ENCODE results near the gene PPM1D.
"Not testable (repeated sequence)": the region's sequence is repeated elsewhere in the genome, so short reads cannot be mapped to it uniquely, and the experiment has no call there.

PPM1D gene

GRCh38 chr17:60622961-60623360 is 23.0 kb downstream of the PPM1D start:
- no peak for DNase-seq

- DNase-seq, result no peak
These were observed 23.4 kb downstream of the PPM1D start for GRCh38 chr17:60623415-60623814.

- DNase-seq, result no peak
These were observed 27.1 kb downstream of the PPM1D start for GRCh38 chr17:60627124-60627523.

DNA sequence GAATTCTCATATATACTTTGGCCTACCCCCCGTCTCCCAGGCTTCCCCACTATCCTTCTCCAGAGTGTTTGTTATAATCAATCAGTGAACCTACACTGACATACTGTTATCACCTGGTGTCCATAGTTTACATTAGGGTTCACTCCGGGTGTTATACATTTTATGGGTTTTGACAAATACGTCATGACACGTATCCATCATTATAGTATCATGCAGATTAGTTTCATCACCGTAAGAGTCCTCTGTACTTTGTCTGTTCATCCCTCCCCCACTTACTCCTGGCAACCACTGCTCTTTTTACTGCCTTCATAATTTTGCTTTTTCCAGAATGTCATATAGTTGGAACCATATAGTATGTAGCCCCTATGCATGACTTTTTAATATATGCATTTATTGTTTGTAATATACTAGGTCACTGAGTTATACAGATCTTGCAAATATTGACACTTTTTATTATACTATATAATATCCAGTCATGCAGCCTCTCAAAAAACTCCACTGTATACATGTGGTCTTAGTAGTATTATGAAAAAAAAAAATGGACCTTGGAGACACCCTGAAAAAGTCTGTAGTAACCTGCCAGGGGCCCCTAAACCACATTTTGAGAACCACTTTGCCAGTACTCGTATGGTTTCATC is 28.4 kb downstream of the PPM1D start:
- DNase-seq, result no peak

- peak in 1 of 14 donors; percentile 17 for DNase-seq
These were observed 29.1 kb downstream of the PPM1D start for GRCh38 chr17:60629120-60629519.

DNA sequence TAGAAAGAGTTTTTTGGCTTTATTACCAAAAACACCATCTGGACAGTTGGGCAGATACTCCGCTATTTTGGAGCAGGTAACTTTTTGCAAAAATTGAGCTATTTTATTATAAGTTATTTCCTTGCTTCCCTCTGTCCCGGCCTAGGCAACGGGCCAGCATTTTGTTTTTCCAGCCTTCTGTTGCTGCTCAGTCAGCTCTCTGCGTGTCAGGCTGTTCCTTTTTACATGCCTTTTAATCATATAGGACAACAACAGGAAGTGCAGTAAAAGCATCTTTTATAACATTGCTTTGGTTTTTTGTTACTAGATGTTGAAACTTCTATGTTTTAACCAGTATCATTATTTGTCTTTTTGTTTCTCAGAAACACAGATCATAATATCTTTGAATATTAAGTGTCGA is 30.4 kb downstream of the PPM1D start:
- DNase-seq, result peak in 4 of 14 donors; percentile 7 to 90 (median 28)

DNA sequence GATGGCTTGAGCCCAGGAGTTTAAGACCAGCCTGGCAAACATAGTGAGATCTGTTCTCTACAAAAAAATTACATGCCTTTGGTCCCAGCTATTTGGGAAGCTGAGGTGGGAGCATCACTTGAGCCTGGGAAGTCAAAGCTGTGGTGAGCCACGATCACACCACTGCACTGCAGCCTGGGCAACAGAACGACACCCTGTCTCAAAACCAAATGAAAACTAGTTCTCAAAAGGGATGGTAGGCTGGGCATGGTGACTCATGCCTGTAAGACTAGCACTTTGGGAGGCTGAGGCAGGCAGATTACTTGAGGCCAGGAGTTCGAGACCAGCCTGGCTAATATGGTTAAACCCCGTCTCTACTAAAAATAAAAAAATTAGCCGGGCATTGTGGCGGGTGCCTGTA is 31.1 kb downstream of the PPM1D start:
- peak in 1 of 14 donors; percentile 54 for DNase-seq

- DNase-seq, result no peak
These were observed 37.7 kb downstream of the PPM1D start for GRCh38 chr17:60637683-60638082.

- DNase-seq, result no peak
These were observed 39.0 kb downstream of the PPM1D start for GRCh38 chr17:60639019-60639330.

DNA sequence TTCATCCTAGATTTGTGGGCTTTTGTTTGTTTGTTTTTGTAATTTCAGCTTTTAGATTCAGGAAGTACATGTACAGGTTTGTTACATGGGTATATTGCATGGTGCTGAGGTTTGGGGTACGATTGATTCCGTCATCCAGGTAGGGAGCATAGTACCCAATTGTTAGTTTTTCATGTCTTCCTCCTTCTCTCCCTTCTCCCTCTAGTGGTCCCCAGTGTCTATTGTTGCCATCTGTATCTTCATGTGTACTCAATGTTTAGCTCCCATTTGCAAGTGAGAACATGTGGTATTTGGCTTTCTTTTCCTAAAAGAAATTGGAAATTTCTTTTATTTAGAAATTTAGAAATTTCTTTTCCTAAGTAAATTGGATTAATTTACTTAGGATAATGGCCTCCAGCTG is 40.5 kb downstream of the PPM1D start:
- DNase-seq, result no peak

DNA sequence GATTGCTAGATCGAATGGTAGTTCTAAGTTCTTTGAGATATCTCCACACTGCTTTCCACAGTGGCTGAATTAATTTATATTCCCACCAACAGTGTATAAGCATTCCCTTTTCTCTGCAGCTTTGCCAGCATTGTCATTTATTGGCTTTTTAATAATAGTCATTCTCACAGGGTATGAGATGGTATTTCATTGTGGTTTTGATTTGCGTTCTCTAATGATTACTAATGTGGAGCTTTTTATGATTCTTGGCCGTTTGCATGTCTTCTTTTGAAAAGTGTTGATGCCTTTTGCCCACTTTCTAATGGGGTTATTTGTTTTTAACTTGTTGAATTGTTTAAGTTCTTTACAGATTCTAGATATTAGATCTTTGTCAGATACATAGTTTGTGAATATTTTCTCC is 41.1 kb downstream of the PPM1D start:
- no peak for DNase-seq

- peak in 10 of 14 donors; percentile 17 to 77 (median 44) for DNase-seq
These were observed 41.8 kb downstream of the PPM1D start for GRCh38 chr17:60641810-60642220.

GRCh38 chr17:60645918-60646523 is 46.0 kb downstream of the PPM1D start:
- no peak for DNase-seq

- no peak for DNase-seq
These were observed 46.7 kb downstream of the PPM1D start for GRCh38 chr17:60646701-60647100.

DNA sequence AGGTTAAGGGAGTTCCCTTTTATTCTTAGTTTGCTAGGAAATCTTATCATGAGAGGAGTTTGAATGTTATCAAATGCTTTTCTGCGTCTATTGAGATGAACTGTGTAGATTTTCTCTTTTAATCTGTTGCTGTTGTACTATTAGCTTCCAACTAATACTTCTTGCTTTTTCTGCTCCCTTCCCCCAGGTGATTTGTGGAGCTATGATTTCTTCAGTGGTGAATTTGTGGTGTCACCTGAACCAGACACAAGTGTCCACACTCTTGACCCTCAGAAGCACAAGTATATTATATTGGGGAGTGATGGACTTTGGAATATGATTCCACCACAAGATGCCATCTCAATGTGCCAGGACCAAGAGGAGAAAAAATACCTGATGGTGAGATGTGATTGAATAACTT is 47.7 kb downstream of the PPM1D start:
- DNase-seq, result no peak

- no peak for DNase-seq
These were observed 52.7 kb downstream of the PPM1D start for GRCh38 chr17:60652454-60653247.

GRCh38 chr17:60653569-60653968 is 53.6 kb downstream of the PPM1D start:
- no peak for DNase-seq

DNA sequence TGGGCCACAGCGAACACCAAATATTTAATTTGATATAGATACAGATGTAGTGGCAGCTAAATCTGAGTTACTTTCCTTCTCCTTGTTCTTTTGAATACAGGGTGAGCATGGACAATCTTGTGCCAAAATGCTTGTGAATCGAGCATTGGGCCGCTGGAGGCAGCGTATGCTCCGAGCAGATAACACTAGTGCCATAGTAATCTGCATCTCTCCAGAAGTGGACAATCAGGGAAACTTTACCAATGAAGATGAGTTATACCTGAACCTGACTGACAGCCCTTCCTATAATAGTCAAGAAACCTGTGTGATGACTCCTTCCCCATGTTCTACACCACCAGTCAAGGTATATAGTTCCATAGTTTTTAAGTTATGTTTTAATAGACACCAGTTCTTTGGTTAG is 56.5 kb downstream of the PPM1D start:
- DNase-seq, result peak in 1 of 14 donors; percentile 7

DNA sequence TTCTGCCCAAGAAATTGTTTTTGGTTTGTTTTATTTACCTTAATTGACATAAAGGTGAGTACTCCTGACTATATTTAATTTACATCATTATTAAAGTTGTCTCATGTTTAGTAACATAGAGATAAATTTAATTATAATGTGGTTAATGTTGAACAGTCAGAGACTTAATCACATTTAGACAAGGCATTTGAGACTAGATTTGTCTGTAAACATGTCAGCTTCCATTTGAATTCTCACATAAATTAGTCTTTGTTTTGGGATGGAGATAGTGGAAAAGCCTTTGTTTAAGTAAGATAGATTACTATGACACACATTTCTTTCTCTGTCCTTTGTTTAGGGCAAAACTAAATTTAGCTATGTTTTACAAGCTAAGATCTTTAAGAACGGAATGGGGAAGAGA is 59.2 kb downstream of the PPM1D start:
- no peak for DNase-seq

DNA sequence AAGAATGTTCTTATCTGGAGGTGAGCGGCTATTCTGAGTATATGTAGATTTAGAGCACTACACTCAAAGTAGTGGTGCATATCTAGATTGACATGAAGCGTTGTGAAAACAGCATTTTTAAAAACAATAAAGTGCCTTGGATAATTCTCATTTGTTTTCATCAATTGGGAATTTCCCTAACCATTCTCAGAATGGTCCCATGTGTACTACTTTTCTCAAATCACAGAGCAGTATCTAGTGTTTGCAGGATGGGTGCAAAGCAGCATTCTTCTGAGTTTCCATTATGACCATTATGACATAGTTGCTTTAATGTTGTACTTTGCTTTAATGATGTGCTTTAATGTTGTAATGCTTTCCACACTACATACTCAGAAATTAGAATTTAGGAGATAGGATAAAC is 61.5 kb downstream of the PPM1D start:
- DNase-seq, result no peak

GRCh38 chr17:60664022-60664421 is 64.0 kb downstream of the PPM1D start:
- DNase-seq, result no peak

DNA sequence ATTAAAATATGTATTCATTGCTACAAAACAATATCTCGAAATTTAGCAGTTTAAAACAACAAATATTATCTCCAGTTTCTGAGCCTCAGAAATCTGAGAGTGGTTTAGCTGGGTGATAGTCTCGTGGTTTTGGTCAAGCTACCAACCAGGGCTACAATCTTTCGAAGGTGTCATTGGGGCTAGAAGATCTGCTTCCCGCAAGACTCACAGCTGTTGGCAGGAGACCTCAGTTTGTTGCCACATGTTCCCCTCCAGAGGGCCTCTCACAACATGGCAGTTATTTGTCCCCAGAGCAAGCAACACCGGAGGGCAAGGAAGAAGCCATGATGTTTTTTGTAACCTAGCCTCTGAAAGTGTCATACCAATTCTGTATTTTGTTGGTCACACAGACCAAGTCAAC is 65.6 kb downstream of the PPM1D start:
- DNase-seq, result no peak

DNA sequence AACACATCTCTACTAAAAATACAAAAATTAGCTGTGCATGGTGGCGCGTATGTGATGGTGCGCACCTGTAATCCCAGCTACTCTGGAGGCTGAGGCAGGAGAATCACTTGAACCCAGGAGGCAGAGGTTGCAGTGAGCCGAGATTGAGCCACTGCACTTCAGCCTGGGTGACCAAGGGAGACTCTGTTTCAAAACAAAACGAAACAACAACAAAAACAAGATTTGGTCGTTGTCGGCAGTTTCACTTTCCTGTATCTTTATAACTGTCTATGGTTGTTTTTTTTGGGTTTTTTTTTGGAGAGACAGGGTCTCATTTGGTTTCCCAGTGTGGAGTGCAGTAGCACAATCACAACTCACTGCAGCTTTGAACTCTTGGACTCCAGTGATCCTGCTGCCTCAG is 68.7 kb downstream of the PPM1D start:
- DNase-seq, result not testable (repeated sequence)

GRCh38 chr17:60671482-60671881 is 71.5 kb downstream of the PPM1D start:
- DNase-seq, result no peak
